CD14-positive monocyte (primary cell): Measurements from ENCODE around the gene CISD3. TPM values are rescaled to one million over a fixed set of nuclear protein-coding genes. Genes with fewer than 3 reads are reported as not detected.

Source experiments
- DNase-seq, 3 donors: peaks; one replicate each; pipeline ENCODE4 v3.0.0-alpha.2; 2011 to 2022
- H2AFZ ChIP-seq: 2 replicates; pipeline ENCODE4 v1.6.0; 2012; ENCODE audit warnings: mild to moderate bottlenecking, low read depth, low read length, inconsistent platforms; ENCODE audit not compliant: insufficient read depth, poor library complexity, severe bottlenecking
- H3K27ac ChIP-seq, 2 donors: 1 replicate in 1 of 2; 2 replicates in 1 of 2; pipeline ENCODE4 v1.5.1; 2012 to 2013; ENCODE audit warnings: low read length in 2 of 2, control low read depth in 1 of 2, inconsistent platforms in 1 of 2, low read depth in 1 of 2, mild to moderate bottlenecking in 1 of 2
- H3K27me3 ChIP-seq, 2 donors: one replicate each; pipeline versions ENCODE4 v1.6.0 to v1.6.1; 2011 to 2013; ENCODE audit warnings: low read length in 2 of 2; ENCODE audit not compliant: control insufficient read depth in 2 of 2, insufficient read depth in 2 of 2
- H3K36me3 ChIP-seq, 2 donors: replicated peaks in 1 of 2; 1 replicate in 1 of 2; 2 replicates in 1 of 2; pipeline versions ENCODE4 v1.5.1 to v1.6.1; 2012 to 2013; ENCODE audit warnings: low read length in 2 of 2, control low read depth in 1 of 2, inconsistent platforms in 1 of 2, mild to moderate bottlenecking in 1 of 2; ENCODE audit not compliant: insufficient read depth in 2 of 2, control insufficient read depth in 1 of 2
- H3K4me1 ChIP-seq, 2 donors: 1 replicate in 1 of 2; 2 replicates in 1 of 2; pipeline versions ENCODE4 v1.5.1 to v1.6.1; 2012 to 2013; ENCODE audit warnings: low read length in 2 of 2, control low read depth in 1 of 2, inconsistent platforms in 1 of 2, mild to moderate bottlenecking in 1 of 2, moderate library complexity in 1 of 2; ENCODE audit not compliant: insufficient read depth in 2 of 2, control insufficient read depth in 1 of 2
- H3K4me2 ChIP-seq: replicated peaks from 2 replicates; pipeline ENCODE3; 2012; ENCODE audit warnings: low read length, moderate library complexity, mild to moderate bottlenecking; ENCODE audit not compliant: poor library complexity, severe bottlenecking; ENCODE audit errors: extremely low read depth
- H3K4me3 ChIP-seq, 3 experiments: fragments of 200-600 bp in 1 of 3; sonication (generic) in 1 of 3; replicated peaks in 1 of 3; 1 replicate in 2 of 3; 2 replicates in 1 of 3; pipeline ENCODE4 v1.5.1; 2011 to 2013; ENCODE audit warnings: low read length in 3 of 3, mild to moderate bottlenecking in 3 of 3, control low read depth in 2 of 3, low read depth in 2 of 3, inconsistent platforms in 1 of 3, moderate library complexity in 1 of 3
- H3K79me2 ChIP-seq: 2 replicates; pipeline ENCODE4 v1.6.0; 2012; ENCODE audit warnings: mild to moderate bottlenecking, control low read depth, inconsistent platforms, low read length, moderate library complexity; ENCODE audit not compliant: insufficient read depth
- H3K9ac ChIP-seq: 2 replicates; pipeline ENCODE4 v1.6.0; 2017; ENCODE audit warnings: low read length, mild to moderate bottlenecking; ENCODE audit not compliant: insufficient read depth, poor library complexity, severe bottlenecking
- H3K9me3 ChIP-seq, 2 donors: replicated peaks in 1 of 2; 1 replicate in 1 of 2; 2 replicates in 1 of 2; pipeline versions ENCODE4 v1.5.1 to v1.6.1; 2012 to 2013; ENCODE audit warnings: low read length in 2 of 2, control low read depth in 1 of 2; ENCODE audit not compliant: control insufficient read depth in 1 of 2, insufficient read depth in 1 of 2
- H4K20me1 ChIP-seq: 2 replicates; pipeline ENCODE4 v1.6.0; 2012; ENCODE audit warnings: mild to moderate bottlenecking, low read length, control low read depth, moderate library complexity; ENCODE audit not compliant: insufficient read depth
- H3K27ac Mint-ChIP-seq, 7 donors: one replicate each; pipeline ENCODE4 v1.8.0; 2020; ENCODE audit warnings: mild to moderate bottlenecking in 7 of 7, mixed read lengths in 7 of 7, moderate library complexity in 6 of 7, inconsistent platforms in 2 of 7
- H3K27me3 Mint-ChIP-seq, 3 donors: one replicate each; pipeline ENCODE4 v1.8.0; 2021 to 2022; ENCODE audit warnings: low read depth in 3 of 3, mild to moderate bottlenecking in 3 of 3, mixed read lengths in 3 of 3, moderate library complexity in 3 of 3, inconsistent platforms in 1 of 3
- H3K36me3 Mint-ChIP-seq, 2 donors: one replicate each; pipeline ENCODE4 v1.8.0; 2020; ENCODE audit warnings: mixed read lengths in 2 of 2, inconsistent platforms in 1 of 2, mild to moderate bottlenecking in 1 of 2
- H3K4me1 Mint-ChIP-seq: one replicate; pipeline ENCODE4 v1.8.0; 2020; ENCODE audit warnings: mild to moderate bottlenecking, mixed read lengths
- H3K4me3 Mint-ChIP-seq, 2 donors: one replicate each; pipeline ENCODE4 v1.8.0; 2020; ENCODE audit warnings: mild to moderate bottlenecking in 2 of 2, mixed read lengths in 2 of 2, moderate library complexity in 1 of 2
- H3K9me3 Mint-ChIP-seq, 7 donors: one replicate each; pipeline ENCODE4 v1.8.0; 2020 to 2022; ENCODE audit warnings: mixed read lengths in 7 of 7, mild to moderate bottlenecking in 6 of 7, moderate library complexity in 6 of 7, inconsistent platforms in 2 of 7
- WGBS: methylation state at CpG from one replicate; pipeline ENCODE4 v1.1.5; 2013; ENCODE audit warnings: missing lambda C conversion rate; ENCODE audit not compliant: insufficient coverage; 5-methylcytosine and 5-hydroxymethylcytosine counted together
- intact Hi-C, 2 donors: fragments of 100-400 bp; cut with micrococcal nuclease; formaldehyde crosslinking; loops; one replicate each; pipeline versions ENCODE4 v1.15.0 to v1.15.1; 2023
- polyA plus RNA-seq, 3 donors: library from polyadenylated mRNA; depleted of rRNA in 1 of 3; unstranded in 2 of 3; stranded (reverse) in 1 of 3; fragments of 300-500 nt in 2 of 3; fragments of >200 nt in 1 of 3; fragmentation: Illumina TruSeq in 2 of 3; gene quantifications; 1 replicate in 2 of 3; 2 replicates in 1 of 3; pipeline ENCODE4 v1.2.3, GENCODE V29; 2012 to 2021
- TF ChIP-seq, protein P1 (sequence below): fragments of 200-600 bp; IDR thresholded peaks from one replicate; pipeline ENCODE4 v1.8.0; 2022; ENCODE audit warnings: antibody characterized with exemption, mild to moderate bottlenecking

The CISD3 gene
- polyA plus RNA-seq, 3 donors = 7.1 to 61.2 (median 53.4) TPM

DNA sequence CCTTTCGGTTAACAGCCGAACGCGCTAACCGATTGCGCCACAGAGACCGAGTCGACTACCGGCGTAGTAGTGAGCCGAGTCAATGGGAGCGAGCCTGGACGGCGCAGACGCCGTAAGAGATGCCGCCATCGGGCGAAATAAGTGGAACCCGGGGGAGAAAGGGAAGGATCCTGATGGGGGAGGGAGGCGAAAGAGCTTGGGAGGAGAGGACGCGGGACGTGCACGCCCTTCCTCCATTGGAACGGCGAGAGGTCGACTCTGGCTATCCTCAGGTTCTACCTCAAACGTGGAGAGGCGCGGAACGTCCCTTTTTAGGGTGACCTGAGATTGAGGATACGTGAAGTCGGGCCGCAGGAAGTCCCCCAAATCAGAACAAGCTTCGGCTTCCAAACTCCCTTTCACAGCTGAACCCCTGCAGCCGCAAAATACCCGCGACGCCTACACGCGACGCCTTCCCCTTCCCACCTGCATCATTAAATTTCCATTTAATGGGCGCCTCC, 21.7 kb downstream of the CISD3 start:
- Histone ChIP-seq H2AFZ (peak overlapping the region; percentile 75), H3K27me3 (peaks cover 15 to 41% of the 10 kb centered on the region in 2 donors), H3K4me2 (peak overlapping the region; percentile 94), H4K20me1 (peaks cover 28% of the 10 kb centered on the region), H3K79me2 (peaks cover 40% of the 10 kb centered on the region), H3K36me3 (peaks cover 23 to 25% of the 10 kb centered on the region in 2 donors), H3K9me3 (no peaks in the 10 kb centered on the region), H3K4me1 (peaks cover 60 to 66% of the 10 kb centered on the region in 2 donors), H3K4me3 (peak overlapping the region; percentile 38 to 99 (median 98)), H3K9ac (peak overlapping the region; percentile 82), H3K27ac (peak overlapping the region; percentile 97 to 98)
- intact Hi-C loops = loop anchor here (1.0 to 10.0 kb wide), 4 partner anchors 22 to 75 kb away; partner anchors contain the start of gene CISD3 (in 1 of the 2)
- Mint-ChIP-seq H3K27ac (peak overlapping the region; percentile 96 to 100 (median 99)), H3K4me1 (peaks cover 53% of the 10 kb centered on the region), H3K27me3 (peaks cover 27 to 44% (median 36%) of the 10 kb centered on the region in 3 donors), H3K9me3 (peaks cover 0 to 15% (median 1%) of the 10 kb centered on the region in 7 donors), H3K4me3 (peak overlapping the region; percentile 94 to 98), H3K36me3 (peaks cover 22 to 33% of the 10 kb centered on the region in 2 donors)
- TF ChIP-seq, protein P1, sequence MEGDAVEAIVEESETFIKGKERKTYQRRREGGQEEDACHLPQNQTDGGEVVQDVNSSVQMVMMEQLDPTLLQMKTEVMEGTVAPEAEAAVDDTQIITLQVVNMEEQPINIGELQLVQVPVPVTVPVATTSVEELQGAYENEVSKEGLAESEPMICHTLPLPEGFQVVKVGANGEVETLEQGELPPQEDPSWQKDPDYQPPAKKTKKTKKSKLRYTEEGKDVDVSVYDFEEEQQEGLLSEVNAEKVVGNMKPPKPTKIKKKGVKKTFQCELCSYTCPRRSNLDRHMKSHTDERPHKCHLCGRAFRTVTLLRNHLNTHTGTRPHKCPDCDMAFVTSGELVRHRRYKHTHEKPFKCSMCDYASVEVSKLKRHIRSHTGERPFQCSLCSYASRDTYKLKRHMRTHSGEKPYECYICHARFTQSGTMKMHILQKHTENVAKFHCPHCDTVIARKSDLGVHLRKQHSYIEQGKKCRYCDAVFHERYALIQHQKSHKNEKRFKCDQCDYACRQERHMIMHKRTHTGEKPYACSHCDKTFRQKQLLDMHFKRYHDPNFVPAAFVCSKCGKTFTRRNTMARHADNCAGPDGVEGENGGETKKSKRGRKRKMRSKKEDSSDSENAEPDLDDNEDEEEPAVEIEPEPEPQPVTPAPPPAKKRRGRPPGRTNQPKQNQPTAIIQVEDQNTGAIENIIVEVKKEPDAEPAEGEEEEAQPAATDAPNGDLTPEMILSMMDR = no peak
- peak; percentile 76 to 78 (median 77) for DNase-seq
- under 1% methylated on average over 37 of the region's 44 CpGs for WGBS

DNA sequence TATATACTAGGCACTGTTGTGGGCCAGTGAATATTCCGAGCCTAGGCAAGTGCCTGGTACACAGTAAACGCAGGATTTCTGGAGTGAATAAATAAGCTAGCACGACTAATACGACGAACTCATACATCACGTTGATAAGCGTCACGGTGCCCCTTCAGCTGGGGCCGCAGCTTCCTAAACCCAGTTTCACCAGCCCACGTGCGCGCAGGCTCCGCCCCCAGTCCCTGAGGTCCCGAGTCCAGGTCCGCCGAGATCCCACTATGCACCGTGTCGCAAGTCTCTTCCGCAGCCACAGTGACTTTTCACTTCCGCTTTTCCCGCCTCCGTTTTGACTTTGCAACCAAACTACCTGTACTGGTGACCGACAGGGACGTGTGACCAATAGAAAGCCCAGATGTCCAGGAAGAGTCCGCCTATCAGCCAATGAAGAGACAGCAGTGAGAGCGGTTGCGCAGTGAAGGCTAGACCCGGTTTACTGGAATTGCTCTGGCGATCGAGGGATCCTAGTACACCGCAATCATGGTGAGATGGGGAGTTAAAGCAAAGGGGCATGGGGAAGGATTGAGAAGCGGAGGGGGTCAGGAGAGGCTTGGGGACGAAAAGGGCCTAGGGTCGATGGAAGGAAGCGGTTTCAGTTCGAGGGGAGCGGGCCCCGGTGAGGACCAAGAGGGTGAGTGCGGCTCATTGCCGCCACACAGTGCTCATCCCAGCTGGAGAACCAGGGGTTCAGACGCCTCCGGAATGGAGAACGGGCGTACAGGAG, 22.3 kb downstream of the CISD3 start, which contains the start of gene PSMB3:
Gene PSMB3, plus strand, starts transcription at position 434 of the 763 bp plus-strand sequence. Its CDS starts 86 bp downstream, at position 520.
- H3K9me3 Mint-ChIP-seq = peaks cover 0 to 14% (median 0%) of the 10 kb centered on the region in 7 donors
- peaks cover 50% of the 10 kb centered on the region for H3K4me1 Mint-ChIP-seq
- Histone ChIP-seq H3K36me3 (peaks cover 29 to 30% of the 10 kb centered on the region in 2 donors), H3K4me1 (peaks cover 55 to 60% of the 10 kb centered on the region in 2 donors), H3K27ac (peak within 1 kb of the TSS; percentile 97 to 98), H4K20me1 (peaks cover 29% of the 10 kb centered on the region), H3K79me2 (peaks cover 40% of the 10 kb centered on the region), H3K9ac (peak within 1 kb of the TSS; percentile 95), H3K4me3 (peak within 1 kb of the TSS; percentile 96 to 99 (median 98)), H3K27me3 (peaks cover 11 to 36% of the 10 kb centered on the region in 2 donors), H2AFZ (peak within 1 kb of the TSS; percentile 85), H3K9me3 (no peaks in the 10 kb centered on the region), H3K4me2 (peak within 1 kb of the TSS; percentile 94)
- peak within 1 kb of the TSS; percentile 94 to 100 for H3K4me3 Mint-ChIP-seq
- DNase-seq = peak; percentile 99 to 100 (median 100)
- peaks cover 25 to 38% of the 10 kb centered on the region in 2 donors for H3K36me3 Mint-ChIP-seq
- under 1% methylated on average over 44 of the region's 44 CpGs for WGBS
- H3K27ac Mint-ChIP-seq = peak within 1 kb of the TSS; percentile 96 to 100 (median 99)
- intact Hi-C loops = loop anchor here (1.0 to 10.0 kb wide), 4 partner anchors 22 to 75 kb away; partner anchors contain the start of gene CISD3 (in 1 of the 2)
- TF ChIP-seq, protein P1 = no peak
- H3K27me3 Mint-ChIP-seq = peaks cover 23 to 38% (median 31%) of the 10 kb centered on the region in 3 donors
